Measurements from ENCODE around the gene PIWIL1. TPM values are rescaled to one million over a fixed set of nuclear protein-coding genes. Genes with fewer than 3 reads are reported as not detected.

The PIWIL1 gene
- total RNA-seq, 2 experiments from 2014 or later, result not detected

- no peak overlapping the region for H3K27ac Mint-ChIP-seq
- no peaks in the 10 kb centered on the region for H3K36me3 Mint-ChIP-seq (ENCODE audit: low read depth)
- ChIA-PET CTCF (no interaction called here), POLR2A (no interaction called here)
- no peaks in the 10 kb centered on the region for H3K27me3 Mint-ChIP-seq
- no peaks in the 10 kb centered on the region for H3K4me1 Mint-ChIP-seq (ENCODE audit: low read depth)
- ATAC-seq (no peak), DNase-seq (no peak)
- no peak overlapping the region for H3K4me3 Mint-ChIP-seq
- H3K9me3 Mint-ChIP-seq, result no peaks in the 10 kb centered on the region
- intact Hi-C loops (cut with micrococcal nuclease), result no loop called here
- no peak for TF ChIP-seq CTCF (IDR thresholded peaks at IDR 0.05)
Measured at GRCh38 chr12:130419116-130419515, 81.4 kb downstream of the PIWIL1 start.

DNA sequence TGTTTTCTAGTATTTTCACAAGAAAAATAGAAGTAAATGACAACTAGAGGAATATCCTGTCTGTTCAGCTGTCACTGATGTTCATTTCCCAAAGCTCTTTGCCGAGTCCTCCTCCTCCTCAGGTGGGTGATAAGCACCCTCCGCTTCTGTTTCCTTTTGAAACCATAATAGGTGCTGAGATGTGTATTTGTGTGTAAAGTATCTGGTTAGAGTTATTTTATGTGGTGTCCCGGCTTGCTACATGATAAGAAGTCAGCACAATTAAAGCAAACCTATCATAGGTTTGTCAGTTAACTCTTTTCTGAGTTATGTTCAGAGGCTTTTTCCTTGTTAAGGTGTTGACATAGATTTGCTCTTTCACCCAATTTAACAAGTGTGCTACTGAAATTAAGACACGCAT lies 82.4 kb downstream of the PIWIL1 start:
- CTCF ChIA-PET, result no interaction called here
- Mint-ChIP-seq H3K4me1 (ENCODE audit: low read depth) (no peaks in the 10 kb centered on the region), H3K9me3 (no peaks in the 10 kb centered on the region), H3K4me3 (no peak overlapping the region), H3K36me3 (ENCODE audit: low read depth) (no peaks in the 10 kb centered on the region), H3K27me3 (no peaks in the 10 kb centered on the region), H3K27ac (no peak overlapping the region)
- POLR2A ChIA-PET, result no interaction called here
- DNase-seq, result no peak
- intact Hi-C loops (cut with micrococcal nuclease), result no loop called here
- TF ChIP-seq CTCF (IDR thresholded peaks at IDR 0.05), result no peak
- no peak for ATAC-seq

GRCh38 chr12:130421896-130422295 lies 84.2 kb downstream of the PIWIL1 start:
- no peak for TF ChIP-seq CTCF (IDR thresholded peaks at IDR 0.05)
- POLR2A ChIA-PET, result no interaction called here
- H3K9me3 Mint-ChIP-seq, result no peaks in the 10 kb centered on the region
- DNase-seq (no peak), ATAC-seq (no peak)
- CTCF ChIA-PET, result no interaction called here
- no peaks in the 10 kb centered on the region for H3K36me3 Mint-ChIP-seq (ENCODE audit: low read depth)
- H3K27ac Mint-ChIP-seq, result no peak overlapping the region
- no peak overlapping the region for H3K4me3 Mint-ChIP-seq
- intact Hi-C loops (cut with micrococcal nuclease), result no loop called here
- H3K27me3 Mint-ChIP-seq, result no peaks in the 10 kb centered on the region
- H3K4me1 Mint-ChIP-seq (ENCODE audit: low read depth), result no peaks in the 10 kb centered on the region

Other genes with a start within 250 kb of the PIWIL1 start
- gene FZD10, start 175.4 kb upstream of the PIWIL1 start, total RNA-seq, result not detected

Measured in activated CD8-positive, alpha-beta T cell treated with anti-CD3 and anti-CD28 coated beads for 36 hours (primary cell).